ENCODE measurements around the gene CCDC92. TPM values are rescaled to one million over a fixed set of nuclear protein-coding genes. Genes with fewer than 3 reads are reported as not detected.

CCDC92 gene
- total and polyA plus RNA-seq, 2 donors (not counting 3 experiments of a cell fraction or from before 2014, with no cell fraction given), result 41.2 to 41.6 TPM

DNA sequence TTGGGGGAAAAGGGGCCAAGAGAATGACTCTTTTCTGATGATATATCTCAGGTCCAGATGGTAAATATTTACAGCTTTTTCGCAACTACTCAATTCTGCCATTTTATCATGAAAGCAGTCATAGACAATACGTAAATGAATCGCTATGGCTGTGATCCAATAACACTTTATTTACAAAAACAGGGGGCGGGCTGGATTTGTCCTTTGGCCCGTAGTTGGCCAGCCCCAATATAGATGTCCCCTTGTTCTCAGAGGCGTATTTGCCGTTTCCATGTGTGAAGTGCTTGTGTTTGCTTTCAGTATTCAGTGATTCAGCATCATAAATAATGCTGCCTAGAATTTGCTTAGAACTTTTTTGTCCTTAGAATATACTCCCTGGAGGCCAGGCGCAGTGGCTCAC is 77.2 kb downstream of the CCDC92 start:
- H3K27ac ChIP-seq (ENCODE audit: insufficient read depth, low read depth, low read length), result no peak overlapping the region
- ChIA-PET CTCF (interaction anchor here (1.4 kb wide), 1 partner anchor 91 kb away, joined by 3 read pairs; no protein-coding TSS in a partner anchor), POLR2A (no interaction called here)
- no peaks in the 10 kb centered on the region for H3K9me3 ChIP-seq (replicated peaks; ENCODE audit: control insufficient read depth, insufficient read depth, low read length)
- no peaks in the 10 kb centered on the region for H3K79me2 ChIP-seq (ENCODE audit: control insufficient read depth, insufficient read depth, low read length)
- no peaks in the 10 kb centered on the region for H4K20me1 ChIP-seq (replicated peaks; ENCODE audit: control insufficient read depth, extremely low read depth, insufficient read depth, low read length)
- no peaks in the 10 kb centered on the region for H3K36me3 ChIP-seq (ENCODE audit: control insufficient read depth in 2 of 2, extremely low read depth in 1 of 2, insufficient read depth in 2 of 2, low read length in 2 of 2)
- no peak overlapping the region for H2AFZ ChIP-seq (ENCODE audit: low read depth, low read length)
- H3K9ac ChIP-seq (replicated peaks; ENCODE audit: extremely low read depth, insufficient read depth, low read length), result no peak overlapping the region
- H3K4me2 ChIP-seq (ENCODE audit: insufficient read depth, low read length), result no peak overlapping the region
- H3K9me1 ChIP-seq (replicated peaks; ENCODE audit: control insufficient read depth, extremely low read depth, insufficient read depth, low read length), result no peaks in the 10 kb centered on the region
- dilution Hi-C loops (cut with MboI; ENCODE audit: extremely low pct_ligation_motif_present, low sequenced_read_pairs), result no loop called here
- BruUV-seq (replicated peaks), result no TSS peak
- intact Hi-C loops (cut with micrococcal nuclease), result no loop called here
- peaks cover 3 to 4% of the 10 kb centered on the region in 2 experiments for H3K27me3 ChIP-seq (ENCODE audit: control insufficient read depth in 2 of 2, insufficient read depth in 2 of 2, low read length in 2 of 2)
- no peak overlapping the region for H3K4me3 ChIP-seq (replicated peaks in 1 of 3; ENCODE audit: insufficient read depth in 1 of 3, low read depth in 1 of 3, low read length in 3 of 3)
- FAIRE-seq (no peak), DNase-seq (ENCODE audit: low read depth, low spot score) (no peak)
- TF ChIP-seq POLR2AphosphoS5 (IDR thresholded peaks at IDR 0.05; ENCODE audit: insufficient read depth, low read depth, low read length) (no peak), JUN (IDR thresholded peaks at IDR 0.05; ENCODE audit: borderline replicate concordance, insufficient read depth, insufficient read length, low read depth) (no peak), EZH2 (IDR thresholded peaks at IDR 0.05; ENCODE audit: borderline replicate concordance, low read depth, low read length, severe bottlenecking) (no peak), GATA2 (IDR thresholded peaks at IDR 0.05; ENCODE audit: insufficient read depth, insufficient read length, low read depth, low read length) (no peak), FOS (IDR thresholded peaks at IDR 0.05; ENCODE audit: borderline replicate concordance, insufficient read depth, low read length) (no peak), POLR2A (IDR thresholded peaks at IDR 0.05; ENCODE audit: low read depth, low read length) (no peak)
- TF ChIP-seq, protein P1, sequence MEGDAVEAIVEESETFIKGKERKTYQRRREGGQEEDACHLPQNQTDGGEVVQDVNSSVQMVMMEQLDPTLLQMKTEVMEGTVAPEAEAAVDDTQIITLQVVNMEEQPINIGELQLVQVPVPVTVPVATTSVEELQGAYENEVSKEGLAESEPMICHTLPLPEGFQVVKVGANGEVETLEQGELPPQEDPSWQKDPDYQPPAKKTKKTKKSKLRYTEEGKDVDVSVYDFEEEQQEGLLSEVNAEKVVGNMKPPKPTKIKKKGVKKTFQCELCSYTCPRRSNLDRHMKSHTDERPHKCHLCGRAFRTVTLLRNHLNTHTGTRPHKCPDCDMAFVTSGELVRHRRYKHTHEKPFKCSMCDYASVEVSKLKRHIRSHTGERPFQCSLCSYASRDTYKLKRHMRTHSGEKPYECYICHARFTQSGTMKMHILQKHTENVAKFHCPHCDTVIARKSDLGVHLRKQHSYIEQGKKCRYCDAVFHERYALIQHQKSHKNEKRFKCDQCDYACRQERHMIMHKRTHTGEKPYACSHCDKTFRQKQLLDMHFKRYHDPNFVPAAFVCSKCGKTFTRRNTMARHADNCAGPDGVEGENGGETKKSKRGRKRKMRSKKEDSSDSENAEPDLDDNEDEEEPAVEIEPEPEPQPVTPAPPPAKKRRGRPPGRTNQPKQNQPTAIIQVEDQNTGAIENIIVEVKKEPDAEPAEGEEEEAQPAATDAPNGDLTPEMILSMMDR (IDR thresholded peaks at IDR 0.05; ENCODE audit: extremely low read depth in 1 of 2, insufficient read depth in 1 of 2, low read depth in 1 of 2, low read length in 2 of 2), result no peak
- H3K4me1 ChIP-seq (ENCODE audit: control insufficient read depth, extremely low read depth, insufficient read depth, low read length), result no peaks in the 10 kb centered on the region
